ENCODE measurements around the gene SUGCT. TPM values are rescaled to one million over a fixed set of nuclear protein-coding genes. Genes with fewer than 3 reads are reported as not detected.

SUGCT gene
- polyA plus RNA-seq, 1 of the 3 experiments (the other 2 are of a cell fraction): 53.7 TPM

GRCh38 chr7:40560672-40561071 is 425.9 kb downstream of the SUGCT start:
- Histone ChIP-seq H3K27me3 (ENCODE audit: insufficient read depth) (no peaks in the 10 kb centered on the region), H3K9me3 (no peaks in the 10 kb centered on the region), H3K4me2 (no peak overlapping the region), H3K36me3 (replicated peaks in 1 of 2; ENCODE audit: control insufficient read depth in 1 of 2, insufficient read depth in 2 of 2, low read length in 1 of 2) (no peaks in the 10 kb centered on the region), H3K27ac (ENCODE audit: low read depth in 2 of 2, low read length in 1 of 2) (peak overlapping the region in 1 of 2 experiments; percentile 7; a peak in 1 of 4 replicates), H3K9me2 (no peaks in the 10 kb centered on the region), H2AFZ (ENCODE audit: low read depth) (no peak overlapping the region), H4K20me1 (ENCODE audit: insufficient read depth) (no peaks in the 10 kb centered on the region), H3K4me3 (ENCODE audit: low read depth in 2 of 2, low read length in 1 of 2) (no peak overlapping the region), H3F3A (replicated peaks; ENCODE audit: insufficient read depth) (peaks cover 7% of the 10 kb centered on the region), H3K79me2 (ENCODE audit: insufficient read depth) (peaks cover 92% of the 10 kb centered on the region), H3K9ac (no peak overlapping the region), H3K4me1 (ENCODE audit: control insufficient read depth in 1 of 2, insufficient read depth in 2 of 2, low read depth in 1 of 2, low read length in 1 of 2) (no peaks in the 10 kb centered on the region; a peak in 1 of 4 replicates)
- ChIA-PET POLR2A (no interaction called here), CTCF (interaction anchor here (1.9 kb wide), 1 partner anchor 9 kb away, joined by 3 read pairs; no protein-coding TSS in a partner anchor)
- DNase-seq: no peak
- TF ChIP-seq RAD21 (IDR thresholded peaks at IDR 0.05; ENCODE audit: low read length) (no peak), SMC3 (IDR thresholded peaks at IDR 0.05; ENCODE audit: low read depth, low read length) (no peak), MXI1 (IDR thresholded peaks at IDR 0.05; ENCODE audit: low read depth, low read length) (no peak), NFIC (IDR thresholded peaks at IDR 0.05; ENCODE audit: borderline replicate concordance) (no peak), FOXJ3 (CRISPR knock-in tag; IDR thresholded peaks at IDR 0.05) (no peak), YY1 (IDR thresholded peaks at IDR 0.05; ENCODE audit: low read depth) (no peak), TCF12 (IDR thresholded peaks at IDR 0.05) (no peak), JUND (IDR thresholded peaks at IDR 0.05) (no peak), REST (IDR thresholded peaks at IDR 0.05; ENCODE audit: low read depth, low read length) (no peak), POLR2AphosphoS5 (IDR thresholded peaks at IDR 0.05; ENCODE audit: low read depth, low read length) (no peak), NRF1 (IDR thresholded peaks at IDR 0.05; ENCODE audit: low read depth, low read length) (no peak), TEAD4 (IDR thresholded peaks at IDR 0.05; ENCODE audit: borderline replicate concordance, insufficient read depth) (no peak), RCOR1 (IDR thresholded peaks at IDR 0.05; ENCODE audit: low read length) (no peak), CHD2 (IDR thresholded peaks at IDR 0.05; ENCODE audit: low read length, partially characterized antibody) (no peak), ELF1 (IDR thresholded peaks at IDR 0.05) (no peak)
- 91% methylated on average over 1 of the region's 1 CpG for WGBS (ENCODE audit: low lambda C conversion rate)

GRCh38 chr7:40566879-40567278 is 432.1 kb downstream of the SUGCT start:
- Histone ChIP-seq H3K9ac (no peak overlapping the region), H3K79me2 (ENCODE audit: insufficient read depth) (peaks cover 90% of the 10 kb centered on the region), H3K27ac (ENCODE audit: low read depth in 2 of 2, low read length in 1 of 2) (peak overlapping the region in 1 of 2 experiments; percentile 3; a peak in 1 of 4 replicates), H3K9me2 (no peaks in the 10 kb centered on the region), H3F3A (replicated peaks; ENCODE audit: insufficient read depth) (peaks cover 20% of the 10 kb centered on the region), H3K36me3 (replicated peaks in 1 of 2; ENCODE audit: control insufficient read depth in 1 of 2, insufficient read depth in 2 of 2, low read length in 1 of 2) (peaks cover 8 to 11% of the 10 kb centered on the region in 2 experiments), H3K4me3 (ENCODE audit: low read depth in 2 of 2, low read length in 1 of 2) (no peak overlapping the region), H3K27me3 (ENCODE audit: insufficient read depth) (no peaks in the 10 kb centered on the region), H3K4me1 (ENCODE audit: control insufficient read depth in 1 of 2, insufficient read depth in 2 of 2, low read depth in 1 of 2, low read length in 1 of 2) (peaks cover 5 to 9% of the 10 kb centered on the region in 2 experiments; a peak in 3 of 4 replicates), H3K9me3 (no peaks in the 10 kb centered on the region), H3K4me2 (no peak overlapping the region), H2AFZ (ENCODE audit: low read depth) (no peak overlapping the region), H4K20me1 (ENCODE audit: insufficient read depth) (no peaks in the 10 kb centered on the region)
- no peak for DNase-seq
- no peak for TF ChIP-seq EP300 (IDR thresholded peaks at IDR 0.05; ENCODE audit: borderline replicate concordance in 1 of 2, low read depth in 1 of 2, low read length in 1 of 2)
- no peak for TF ChIP-seq FOSL2 (IDR thresholded peaks at IDR 0.05; ENCODE audit: borderline replicate concordance, low read depth)
- TF ChIP-seq RAD21 (IDR thresholded peaks at IDR 0.05; ENCODE audit: low read length): no peak
- TF ChIP-seq FOXJ3 (CRISPR knock-in tag; IDR thresholded peaks at IDR 0.05): no peak
- TF ChIP-seq EZH2phosphoT487 (IDR thresholded peaks at IDR 0.05; ENCODE audit: borderline replicate concordance, low read depth): no peak
- POLR2A ChIA-PET: no interaction called here
- 90% methylated on average over 5 of the region's 5 CpGs for whole genome bisulfite sequencing (ENCODE audit: low lambda C conversion rate)
- CTCF ChIA-PET: interaction anchor here (0.7 to 2.2 kb wide), 3 partner anchors 12 to 236 kb away, joined by 3 to 9 read pairs (median 3); no protein-coding TSS in a partner anchor

Data from SK-N-SH (cell line).